Putamen (tissue), 1 donor: ENCODE data around the gene HSD17B4.
"Not testable (repeated sequence)": the region's sequence is repeated elsewhere in the genome, so short reads cannot be mapped to it uniquely, and the experiment has no call there.

Experiments used
- DNase-seq: peaks from one replicate; pipeline ENCODE4 v3.0.0-alpha.2; 2016; ENCODE audit warnings: low spot score

The HSD17B4 gene

DNA sequence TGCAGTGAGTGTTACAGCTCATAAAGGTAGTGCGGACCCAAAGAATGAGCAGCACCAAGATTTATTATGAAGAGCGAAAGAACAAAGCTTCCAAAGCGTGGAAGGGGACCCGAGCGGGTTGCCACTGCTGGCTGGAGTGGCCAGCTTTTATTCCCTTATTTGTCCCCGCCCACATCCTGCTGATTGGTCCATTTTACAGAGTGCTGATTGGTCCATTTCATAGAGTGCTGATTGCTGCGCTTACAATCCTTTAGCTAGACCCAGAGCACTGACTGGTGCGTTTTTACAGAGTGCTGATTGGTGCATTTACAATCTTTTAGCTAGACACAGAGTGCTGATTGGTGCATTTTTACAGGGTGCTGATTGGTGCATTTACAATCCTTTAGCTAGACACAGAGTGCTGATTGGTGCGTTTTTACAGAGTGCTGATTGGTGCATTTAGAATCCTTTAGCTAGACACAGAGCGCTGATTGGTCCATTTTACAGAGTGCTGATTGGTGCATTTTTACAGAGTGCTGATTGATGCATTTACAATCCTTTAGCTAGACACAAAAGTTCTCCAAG, 19.5 kb upstream of the HSD17B4 start:
- not testable (repeated sequence) for DNase-seq

DNA sequence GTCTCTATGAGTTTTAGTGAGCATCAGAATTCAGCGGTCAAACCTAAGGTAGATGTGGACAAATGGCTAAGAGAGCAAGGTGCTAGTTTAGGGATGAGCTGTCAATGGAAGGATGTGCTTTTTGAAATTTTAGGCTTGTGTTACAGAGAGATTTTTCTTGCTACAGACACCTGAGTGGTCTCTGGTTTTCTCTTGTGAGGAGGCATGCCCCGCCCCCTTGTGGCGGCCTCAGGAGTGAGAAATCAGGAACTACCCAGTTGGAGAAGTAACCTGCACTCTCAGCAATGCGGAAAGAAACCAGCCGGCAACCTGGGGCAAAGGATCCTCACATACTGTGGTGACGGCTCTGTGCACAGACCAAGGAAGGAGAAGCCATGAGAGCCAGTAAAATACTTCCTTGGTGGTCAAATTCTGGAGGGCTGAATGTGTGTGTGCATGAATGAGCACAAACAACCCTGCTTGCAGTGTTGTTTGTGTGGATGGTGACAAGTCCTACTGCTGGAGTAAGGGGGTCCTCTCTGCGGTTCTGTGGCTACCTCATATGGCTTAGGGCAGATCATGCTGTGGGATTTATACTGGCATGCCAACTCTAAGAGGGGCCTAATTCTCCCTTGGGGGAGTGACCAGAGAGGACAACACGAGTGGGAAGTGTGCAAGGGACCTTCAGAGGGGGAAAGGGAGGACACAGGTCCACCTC, 16.7 kb upstream of the HSD17B4 start:
- no peak for DNase-seq

DNA sequence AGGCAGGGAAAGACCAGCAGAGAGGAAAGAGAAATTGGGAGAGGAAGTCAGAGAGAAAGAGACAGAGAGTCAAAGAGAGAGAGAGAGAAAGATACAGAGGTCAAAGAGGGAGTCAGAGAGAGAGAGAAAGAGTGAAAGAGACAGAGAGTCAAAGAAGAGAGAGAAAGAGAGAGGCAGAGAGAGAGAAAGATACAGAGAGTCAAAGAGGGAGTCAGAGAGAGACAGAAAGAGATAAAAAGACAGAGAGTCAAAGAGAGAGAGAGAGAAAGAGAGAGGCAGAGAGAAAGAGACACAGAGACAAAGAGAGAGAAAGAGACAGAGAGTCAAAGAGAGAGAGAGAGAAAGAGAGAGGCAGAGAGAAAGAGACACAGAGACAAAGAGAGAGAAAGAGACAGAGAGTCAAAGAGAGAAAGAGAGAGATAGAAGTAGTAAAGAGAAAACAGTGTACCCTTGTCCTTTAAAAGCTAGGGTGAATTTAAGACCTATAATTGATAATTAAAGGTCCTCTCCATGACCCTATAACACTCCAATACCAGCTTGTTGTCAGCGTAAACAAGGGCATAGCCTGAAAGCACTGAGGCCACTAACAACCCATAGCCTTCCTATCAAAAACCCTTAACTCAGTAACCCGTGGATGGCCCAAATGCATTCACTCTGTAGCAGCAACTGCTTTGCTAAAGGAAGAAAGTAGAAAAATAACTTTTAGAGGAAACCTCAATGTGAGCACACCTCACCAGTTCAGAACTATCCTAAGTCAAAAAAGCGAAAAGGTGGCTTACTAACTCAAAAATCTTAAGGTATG, 14.3 kb upstream of the HSD17B4 start:
- not testable (repeated sequence) for DNase-seq

DNA sequence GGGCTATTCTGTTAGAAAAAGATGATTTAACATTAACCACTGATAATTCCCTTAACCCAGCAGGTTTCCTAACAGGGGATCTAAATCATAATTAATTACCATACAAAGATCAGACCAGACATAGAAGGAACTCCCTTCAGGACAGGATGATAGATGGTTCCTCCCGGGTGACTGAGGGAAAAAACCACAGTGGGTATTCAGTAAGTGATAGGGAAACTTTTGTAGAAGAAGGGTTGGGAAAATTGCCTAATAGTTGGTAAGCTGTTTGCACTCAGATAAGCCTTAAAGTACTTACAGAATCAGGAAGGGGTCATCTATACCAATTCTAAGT, 13.7 kb upstream of the HSD17B4 start:
- not testable (repeated sequence) for DNase-seq

DNA sequence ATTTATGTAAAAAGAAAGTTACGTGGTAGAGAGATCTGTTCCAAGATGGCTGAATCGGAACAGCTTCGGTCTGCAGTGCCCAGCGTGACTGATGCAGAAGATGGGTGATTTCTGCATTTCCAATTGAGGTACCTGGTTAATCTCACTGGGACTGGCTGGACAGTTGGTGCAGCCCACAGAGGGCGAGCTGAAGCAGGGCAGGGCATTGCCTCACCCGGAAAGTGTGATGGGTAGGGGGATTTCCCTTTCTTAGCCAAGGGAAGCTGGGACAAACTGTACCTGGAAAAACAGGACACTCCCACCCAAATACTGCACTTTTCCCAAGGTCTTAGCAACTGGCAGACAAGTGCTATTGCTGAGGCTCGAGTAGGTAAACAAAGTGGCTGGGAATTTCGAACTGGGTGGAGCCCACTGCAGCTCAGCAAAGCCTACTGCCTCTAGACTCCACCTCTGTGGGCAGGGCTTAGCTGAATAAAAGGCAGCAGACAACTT, 13.1 kb upstream of the HSD17B4 start:
- no peak for DNase-seq

DNA sequence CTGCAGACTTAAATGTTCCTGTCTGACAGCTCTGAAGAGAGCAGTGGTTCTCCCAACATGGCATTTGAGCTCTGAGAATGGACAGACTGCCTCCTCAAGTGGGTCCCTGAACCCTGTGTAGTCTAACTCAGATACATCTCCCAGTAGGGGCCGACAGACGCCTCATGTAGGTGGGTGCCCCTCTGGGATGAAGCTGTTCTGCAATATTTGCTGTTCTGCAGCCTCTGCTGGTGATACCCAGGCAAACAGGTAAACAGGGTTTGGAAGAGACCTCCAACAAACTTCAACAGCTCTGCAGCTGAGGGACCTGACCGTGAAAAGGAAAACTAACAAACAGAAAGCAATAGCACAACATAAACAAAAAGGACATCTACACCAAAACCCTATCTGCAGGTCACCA, 12.7 kb upstream of the HSD17B4 start:
- DNase-seq, result not testable (repeated sequence)

DNA sequence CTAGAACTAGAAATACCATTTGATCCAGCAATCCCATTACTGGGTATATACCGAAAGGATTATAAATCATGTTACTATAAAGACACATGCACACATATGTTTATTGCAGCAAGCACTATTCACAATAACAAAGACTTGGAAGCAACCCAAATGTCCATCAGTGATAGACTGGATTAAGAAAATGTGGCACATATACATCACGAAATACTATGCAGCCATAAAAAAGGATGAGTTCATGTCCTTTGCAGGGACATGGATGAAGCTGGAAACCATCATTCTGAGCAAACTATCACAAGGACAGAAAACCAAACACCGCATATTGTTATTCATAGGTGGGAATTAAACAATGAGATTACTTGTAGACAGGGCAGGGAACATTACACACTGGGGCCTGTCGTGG, 7.7 kb upstream of the HSD17B4 start:
- not testable (repeated sequence) for DNase-seq

DNA sequence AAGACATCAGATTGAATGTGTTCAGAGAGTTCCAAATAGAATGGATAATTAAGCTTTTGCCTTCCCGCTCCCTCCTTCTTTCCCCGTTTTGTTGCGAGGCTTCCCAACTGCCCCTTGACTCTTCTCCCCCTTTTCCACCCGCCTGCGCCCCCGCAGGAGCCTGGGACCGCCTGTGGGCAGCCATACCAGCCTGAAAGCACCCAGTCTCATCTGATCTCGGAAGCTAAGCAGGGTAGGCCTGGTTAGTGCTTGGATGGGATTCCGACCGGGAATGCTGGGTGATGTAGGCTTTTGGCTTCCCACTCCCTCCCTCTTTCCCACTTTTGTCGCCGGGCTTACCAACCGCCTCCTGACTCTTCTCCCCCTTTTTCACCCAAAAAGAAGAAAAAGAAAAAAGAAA, 6.8 kb upstream of the HSD17B4 start:
- DNase-seq, result no peak

DNA sequence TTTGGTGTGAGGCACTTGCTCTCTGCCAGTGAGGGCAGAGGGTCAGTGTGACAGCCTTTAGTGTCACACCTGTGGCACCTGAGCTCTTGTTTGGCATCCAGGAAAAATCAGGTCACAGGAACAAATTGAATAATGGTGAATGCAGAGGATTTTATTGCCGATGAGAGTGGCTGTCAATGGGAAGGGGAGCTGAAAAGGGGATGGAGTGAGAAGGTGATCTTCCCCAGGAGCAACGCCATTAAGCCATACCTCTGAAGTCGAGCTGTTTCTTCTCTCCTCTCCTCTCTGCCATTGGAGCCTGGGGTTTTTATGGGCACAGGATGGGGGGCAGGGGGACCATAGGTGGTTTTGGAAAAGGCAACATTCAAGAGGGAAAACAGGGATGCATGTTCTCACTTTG, 2.4 kb upstream of the HSD17B4 start:
- no peak for DNase-seq

DNA sequence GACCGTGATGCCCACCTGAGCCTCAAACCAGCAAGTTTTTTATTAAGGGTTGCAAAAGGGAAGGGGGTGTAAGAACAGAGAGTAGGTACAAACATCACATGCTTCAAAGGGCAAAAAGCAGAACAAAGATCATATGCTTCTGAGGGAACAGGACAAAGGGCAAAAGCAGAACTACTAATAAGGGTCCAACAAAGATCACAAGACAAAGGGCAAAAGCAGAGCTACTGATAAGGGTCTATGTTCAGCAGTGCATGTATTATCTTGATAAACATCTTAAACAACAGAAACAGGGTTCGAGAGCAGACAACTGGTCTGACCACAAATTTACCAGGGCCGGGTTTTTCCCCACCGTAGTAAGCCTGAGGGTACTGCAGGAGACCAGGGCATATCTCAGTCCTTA, 1.7 kb upstream of the HSD17B4 start:
- DNase-seq, result not testable (repeated sequence)

DNA sequence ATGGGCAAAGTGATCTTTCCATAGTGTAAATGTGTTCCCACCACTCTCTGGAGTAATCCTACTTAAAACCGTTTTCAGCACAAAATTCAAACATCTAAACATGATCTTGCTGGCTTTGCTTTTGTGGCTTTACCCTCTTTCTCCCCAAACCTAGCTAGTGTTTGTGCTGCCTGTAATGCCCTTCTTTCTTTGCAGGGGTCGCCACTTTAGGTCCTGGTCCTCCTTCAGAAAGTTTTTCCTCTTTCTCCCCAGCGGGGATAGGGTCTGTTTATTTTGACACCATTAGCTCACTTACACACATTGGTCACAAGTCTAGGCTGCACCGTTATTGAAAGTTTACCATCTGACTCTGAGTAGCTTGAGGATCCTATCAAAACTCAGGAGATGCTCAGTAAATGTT, 736 bp upstream of the HSD17B4 start:
- DNase-seq, result no peak

DNA sequence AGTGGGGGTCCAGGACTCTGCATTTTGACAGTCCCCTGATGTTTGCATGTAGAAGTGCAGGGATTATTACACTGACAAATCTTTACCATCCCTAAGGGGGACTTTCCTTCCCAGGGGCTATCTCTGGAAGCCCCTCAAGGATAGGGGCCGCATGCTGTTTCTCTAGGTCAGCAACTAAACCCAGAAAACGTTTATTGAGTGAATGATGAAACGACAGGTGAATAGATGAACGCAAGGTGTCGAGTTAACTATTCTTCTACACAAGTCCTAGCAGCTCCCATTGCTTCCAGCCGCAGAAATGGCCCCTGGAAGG, 281 bp upstream of the HSD17B4 start:
- no peak for DNase-seq

DNA sequence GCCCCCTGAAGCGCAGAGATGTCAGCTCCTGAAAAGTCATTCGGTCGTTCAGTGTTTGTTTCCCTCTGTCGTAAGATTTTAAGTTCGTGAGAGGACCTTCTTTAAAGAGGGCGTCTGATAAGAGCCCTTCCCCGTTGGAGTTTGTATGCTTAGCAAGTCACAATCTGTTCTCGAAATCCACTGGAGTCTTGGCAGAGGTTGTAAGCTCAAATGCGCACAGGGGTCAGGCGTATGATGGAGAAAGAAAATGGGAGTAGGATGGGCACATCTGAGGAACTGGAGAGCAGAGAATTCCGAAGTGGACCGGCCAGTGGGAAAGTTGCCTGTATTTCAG, 710 bp downstream of the HSD17B4 start:
- DNase-seq, result peak; percentile 49

DNA sequence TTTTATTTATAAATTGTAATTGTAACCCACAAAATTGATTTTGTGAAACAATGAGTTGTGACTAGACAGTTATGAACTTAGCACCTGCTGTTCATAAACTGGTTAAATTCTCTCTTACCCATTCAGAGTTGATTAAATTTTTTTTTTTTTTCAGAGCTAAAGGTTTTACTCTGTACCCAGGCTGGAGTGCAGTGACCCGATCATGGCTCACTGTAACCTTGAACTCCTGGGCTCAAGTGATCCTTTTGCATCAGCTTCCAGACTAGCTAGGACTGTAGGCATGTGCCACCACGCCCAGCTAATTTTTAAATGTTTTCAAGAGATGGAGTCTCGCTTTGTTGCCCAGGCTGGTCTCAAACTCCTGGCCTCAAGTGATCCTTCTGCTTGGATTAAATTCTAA, 1.9 kb downstream of the HSD17B4 start:
- no peak for DNase-seq

DNA sequence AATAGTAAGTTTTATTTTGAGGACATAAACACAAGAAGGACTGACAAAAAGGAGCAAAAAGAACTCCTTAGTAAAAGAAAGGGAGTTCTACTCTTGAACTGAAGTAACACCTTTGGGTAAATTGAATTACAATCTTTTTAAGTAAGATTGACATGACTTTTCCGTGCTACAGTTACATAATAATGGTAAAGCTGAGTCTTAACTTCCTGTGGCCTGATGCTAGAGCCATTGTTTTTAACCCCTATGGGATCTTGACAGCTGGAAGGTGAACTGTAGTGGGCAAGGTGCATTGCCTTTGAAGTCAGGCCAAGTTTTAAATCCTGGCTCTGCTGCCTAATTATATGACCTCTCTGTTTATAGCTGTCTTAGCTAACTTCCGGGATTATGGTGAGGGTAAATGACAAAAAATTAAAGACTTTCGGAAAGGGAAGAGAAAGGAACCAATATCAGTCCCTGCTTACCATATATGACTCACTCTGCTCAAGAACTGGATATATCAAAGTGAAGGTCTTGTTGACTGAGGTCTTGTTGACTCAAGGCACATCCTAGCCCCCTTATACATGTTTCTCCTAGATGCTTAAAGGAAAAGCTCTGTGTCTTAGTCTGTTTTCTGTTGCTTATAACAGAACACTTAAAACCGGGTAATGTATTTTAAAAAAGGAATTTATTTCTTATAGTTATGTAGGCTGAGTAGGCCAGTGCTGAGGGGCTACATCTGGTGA, 6.8 kb downstream of the HSD17B4 start:
- no peak for DNase-seq

DNA sequence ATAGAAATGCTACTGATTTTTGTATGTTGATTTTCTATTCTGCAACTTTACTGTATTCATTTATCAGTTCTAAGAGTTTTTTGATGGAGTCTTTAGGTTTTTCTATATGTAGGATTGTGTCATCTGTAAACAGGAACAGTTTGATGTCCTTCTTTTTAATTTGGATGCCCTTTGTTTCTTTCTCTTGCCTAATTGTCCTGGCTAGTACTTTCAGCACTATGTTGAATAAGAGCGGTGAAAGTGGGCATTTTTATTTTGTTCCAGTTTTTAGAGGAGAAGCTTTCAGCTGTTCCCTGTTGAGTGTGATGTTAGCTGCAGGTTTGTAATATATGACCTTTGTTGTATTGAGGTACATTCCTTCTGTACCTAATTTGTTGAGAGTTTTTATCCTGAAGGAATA, 13.3 kb downstream of the HSD17B4 start:
- no peak for DNase-seq

DNA sequence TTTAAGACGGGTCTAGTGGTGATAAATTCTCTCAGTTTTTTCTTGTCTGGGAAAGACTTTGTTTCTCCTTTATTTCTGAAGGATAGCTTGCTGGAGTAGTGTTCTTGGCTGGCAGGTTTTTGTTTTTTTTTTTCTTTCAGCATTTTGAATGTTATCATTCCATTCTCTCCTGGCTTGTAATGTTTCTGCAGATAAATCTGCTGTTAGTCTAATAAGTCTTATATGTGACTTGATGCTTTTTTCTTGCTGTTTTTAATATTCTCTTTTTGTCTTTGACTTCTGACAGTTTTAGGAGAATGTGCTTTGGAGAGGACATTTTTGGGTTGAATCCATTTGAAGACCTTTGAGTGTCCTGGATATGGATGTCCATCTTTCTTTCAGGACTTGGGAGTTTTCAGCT, 16.0 kb downstream of the HSD17B4 start:
- DNase-seq, result no peak

DNA sequence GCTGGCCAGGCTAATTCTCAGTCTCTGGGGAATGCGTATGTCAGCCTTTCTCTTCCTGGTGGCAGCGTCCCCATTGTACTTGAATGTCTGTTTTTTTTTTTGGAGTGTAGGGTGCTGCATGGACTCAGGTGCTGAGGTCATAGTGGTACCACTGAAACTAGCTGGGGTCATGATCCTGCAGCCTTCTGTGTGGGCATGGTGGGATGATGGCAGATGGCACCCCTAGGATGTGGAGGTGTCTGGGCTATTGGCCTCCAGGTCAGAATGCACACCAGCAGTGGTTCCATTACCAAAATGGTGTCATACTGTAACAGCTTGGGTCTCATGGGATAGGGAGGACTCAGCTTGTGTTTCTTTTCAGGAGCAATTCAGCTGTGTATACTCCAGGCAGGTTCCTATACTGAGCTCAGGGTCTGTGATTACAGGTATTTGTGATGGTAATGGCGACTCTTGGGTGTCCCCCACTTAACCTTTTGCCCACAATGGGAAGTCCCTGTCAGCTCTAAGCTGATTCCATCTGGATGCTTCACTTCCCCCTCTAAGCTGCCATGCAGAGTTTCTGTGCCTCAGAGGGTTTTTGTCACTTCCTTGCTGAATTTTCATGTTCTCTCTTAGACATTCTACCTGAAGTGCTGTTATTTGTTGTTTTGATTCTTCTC, 17.9 kb downstream of the HSD17B4 start:
- no peak for DNase-seq

DNA sequence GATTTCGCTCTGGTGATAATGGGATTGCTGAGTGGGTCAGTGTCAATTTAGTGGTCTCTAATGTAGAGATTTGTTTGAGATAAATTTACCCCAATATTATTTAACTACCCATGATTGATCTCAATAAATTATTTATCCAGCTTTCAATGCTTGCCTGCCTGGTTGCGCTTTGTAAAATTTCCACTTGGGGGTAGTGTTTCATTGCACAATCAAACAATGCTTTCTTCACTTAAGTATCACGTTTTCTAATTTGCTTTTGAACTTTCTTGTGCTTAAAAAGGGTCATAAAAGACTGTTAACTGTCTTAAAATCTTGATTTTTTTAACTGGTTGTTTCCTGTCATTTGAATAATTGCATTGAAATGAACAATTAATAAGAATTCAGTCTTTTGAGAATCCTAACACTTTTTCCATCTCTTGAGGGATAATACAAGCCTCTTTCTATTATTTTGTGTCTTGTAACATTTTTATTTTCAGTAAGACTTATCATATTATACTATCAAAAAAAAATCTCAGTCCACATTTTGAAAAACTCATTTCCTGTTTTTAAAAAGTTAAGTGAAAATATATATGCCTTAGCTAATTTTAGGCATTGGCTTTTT, 18.7 kb downstream of the HSD17B4 start:
- peak; percentile 45 for DNase-seq

DNA sequence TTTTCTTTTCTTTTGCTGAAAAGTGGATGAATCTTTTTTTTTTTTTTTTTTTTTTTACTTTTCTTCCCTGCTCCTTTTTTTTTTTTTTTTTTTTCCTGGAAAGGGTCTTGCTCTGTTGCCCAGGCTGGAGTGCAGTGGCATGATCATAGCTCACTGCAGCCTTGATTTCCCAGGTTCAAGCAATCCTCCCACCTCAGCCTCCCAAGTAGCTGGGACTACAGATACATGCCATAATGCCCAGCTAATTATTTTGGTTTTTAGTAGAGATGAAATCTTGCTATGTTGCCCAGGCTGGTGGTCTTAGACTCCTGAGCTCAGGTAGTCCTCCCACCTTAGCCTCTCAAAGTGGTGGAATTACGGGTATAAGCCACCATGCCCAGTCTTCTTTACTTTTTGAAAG, 20.9 kb downstream of the HSD17B4 start:
- DNase-seq, result no peak

DNA sequence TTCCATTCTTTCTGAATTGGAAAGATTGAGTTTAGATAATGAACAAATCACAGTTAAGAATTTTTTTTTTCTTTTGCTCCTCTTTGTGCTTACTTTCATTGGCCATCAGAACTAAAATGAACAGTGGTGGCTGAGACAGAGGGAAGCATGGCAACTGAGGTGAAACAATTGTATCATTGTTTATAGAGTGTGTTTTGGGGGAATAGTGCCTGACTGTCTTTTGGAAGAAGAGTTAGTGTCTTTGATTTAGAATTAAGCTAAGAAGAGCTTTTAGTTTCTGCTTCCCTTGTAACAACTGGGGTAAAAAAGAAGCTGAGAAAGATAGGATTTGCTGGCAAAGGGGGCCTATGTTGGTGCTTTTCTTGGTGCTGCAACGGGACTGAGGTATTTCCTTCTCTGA, 24.0 kb downstream of the HSD17B4 start:
- DNase-seq, result peak; percentile 60

DNA sequence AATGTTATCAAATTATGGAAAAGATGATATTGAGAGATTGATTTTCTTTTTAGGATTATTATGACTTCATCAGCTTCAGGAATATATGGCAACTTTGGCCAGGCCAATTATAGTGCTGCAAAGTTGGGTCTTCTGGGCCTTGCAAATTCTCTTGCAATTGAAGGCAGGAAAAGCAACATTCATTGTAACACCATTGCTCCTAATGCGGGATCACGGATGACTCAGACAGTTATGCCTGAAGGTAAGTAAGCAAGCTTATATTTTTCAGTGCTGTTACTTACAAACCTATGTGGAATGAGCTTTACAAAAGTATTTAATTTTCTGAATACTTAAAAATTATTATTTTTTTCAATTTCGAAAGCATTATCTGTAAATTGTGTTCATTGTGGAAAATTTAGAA, 26.5 kb downstream of the HSD17B4 start:
- DNase-seq, result no peak
